NCI-H1048 (cell line): ENCODE measurements around the gene PRR3.

Source experiments
- DNase-seq: peaks from one replicate; lab custom pipeline; 2025; lab: John Stamatoyannopoulos, UW

PRR3 gene

GRCh38 chr6:30571762-30572082 is 14.6 kb downstream of the PRR3 start:
- no peak for DNase-seq

- DNase-seq: no peak
Observed at GRCh38 chr6:30572148-30572547, 15.1 kb downstream of the PRR3 start.

GRCh38 chr6:30573113-30573512 is 16.0 kb downstream of the PRR3 start:
- no peak for DNase-seq

GRCh38 chr6:30578051-30578450 is 21.0 kb downstream of the PRR3 start:
- no peak for DNase-seq

- DNase-seq: no peak
Observed at GRCh38 chr6:30583921-30584320, 26.8 kb downstream of the PRR3 start.

GRCh38 chr6:30589754-30590358 is 32.8 kb downstream of the PRR3 start:
- DNase-seq: no peak

GRCh38 chr6:30590509-30590908 is 33.4 kb downstream of the PRR3 start:
- no peak for DNase-seq

- no peak for DNase-seq
Observed at GRCh38 chr6:30591008-30591407, 33.9 kb downstream of the PRR3 start.

- DNase-seq: no peak
Observed at GRCh38 chr6:30592287-30592686, 35.2 kb downstream of the PRR3 start.

- peak; percentile 38 for DNase-seq
Observed at GRCh38 chr6:30597315-30598144, 40.4 kb downstream of the PRR3 start.

- no peak for DNase-seq
Observed at GRCh38 chr6:30598912-30599624, 42.0 kb downstream of the PRR3 start.

GRCh38 chr6:30599625-30600324 is 42.7 kb downstream of the PRR3 start:
- DNase-seq: no peak

GRCh38 chr6:30600451-30600961 is 43.4 kb downstream of the PRR3 start:
- no peak for DNase-seq

GRCh38 chr6:30601436-30601814 is 44.3 kb downstream of the PRR3 start:
- DNase-seq: no peak

- DNase-seq: no peak
Observed at GRCh38 chr6:30601815-30602641, 44.9 kb downstream of the PRR3 start.

GRCh38 chr6:30603961-30604360 is 46.9 kb downstream of the PRR3 start:
- DNase-seq: no peak

GRCh38 chr6:30610065-30610464 is 53.0 kb downstream of the PRR3 start:
- no peak for DNase-seq

GRCh38 chr6:30611150-30611855 is 54.2 kb downstream of the PRR3 start:
- no peak for DNase-seq

GRCh38 chr6:30611856-30612194 is 54.7 kb downstream of the PRR3 start:
- DNase-seq: no peak

- no peak for DNase-seq
Observed at GRCh38 chr6:30612213-30612612, 55.1 kb downstream of the PRR3 start.

GRCh38 chr6:30612687-30613248 is 55.7 kb downstream of the PRR3 start:
- DNase-seq: no peak
